Spleen (tissue), 7 donors: ENCODE data around the gene MYH10.

ENCODE experiments used
- POLR2A ChIP-seq, 3 donors: fragments of 450-650 bp; IDR thresholded peaks; one replicate each; pipeline ENCODE4 v1.5.1; 2017; ENCODE audit warnings: antibody characterized with exemption in 3 of 3, mild to moderate bottlenecking in 1 of 3
- TF ChIP-seq, protein P1 (sequence below), 11 experiments: fragments of 200-600 bp in 7 of 11; fragments of 450-650 bp in 4 of 11; sonication (generic) in 4 of 11; IDR thresholded peaks in 8 of 11; conservative IDR thresholded peaks in 3 of 11; 1 replicate in 7 of 11; 2 replicates in 4 of 11; pipeline versions ENCODE4 v1.4.0 to v1.8.0; 2016 to 2021; ENCODE audit warnings: antibody characterized with exemption in 11 of 11, inconsistent platforms in 4 of 11, mild to moderate bottlenecking in 1 of 11
- donor health status: DM: no; HTN: no; CAD: no; lungs with moderate emphysema.
- donor health status: DM: no; HTN: no; CAD: no.
- donor health status: DM: no; HTN: no; CAD: no.

DNA sequence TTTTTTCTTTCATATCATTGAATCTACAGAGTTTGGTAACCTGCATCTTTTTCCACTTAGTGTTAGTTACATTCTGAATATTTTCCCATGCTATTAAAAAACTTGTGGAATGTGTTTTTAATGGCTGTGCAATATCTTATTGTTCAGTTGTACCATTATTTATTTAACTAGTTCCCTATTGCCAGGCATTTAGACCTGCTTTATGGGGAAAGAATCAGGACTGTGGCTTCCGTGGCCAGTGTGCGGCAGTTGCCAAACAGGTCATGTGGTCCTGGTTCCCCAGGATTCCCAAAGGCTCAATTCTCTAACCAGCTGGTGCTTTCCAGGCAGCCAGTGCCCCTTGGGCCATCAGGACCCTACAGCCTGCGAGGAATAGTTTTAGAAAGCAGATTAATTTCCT lies 164.1 kb downstream of the MYH10 start:
- TF ChIP-seq, protein P1, sequence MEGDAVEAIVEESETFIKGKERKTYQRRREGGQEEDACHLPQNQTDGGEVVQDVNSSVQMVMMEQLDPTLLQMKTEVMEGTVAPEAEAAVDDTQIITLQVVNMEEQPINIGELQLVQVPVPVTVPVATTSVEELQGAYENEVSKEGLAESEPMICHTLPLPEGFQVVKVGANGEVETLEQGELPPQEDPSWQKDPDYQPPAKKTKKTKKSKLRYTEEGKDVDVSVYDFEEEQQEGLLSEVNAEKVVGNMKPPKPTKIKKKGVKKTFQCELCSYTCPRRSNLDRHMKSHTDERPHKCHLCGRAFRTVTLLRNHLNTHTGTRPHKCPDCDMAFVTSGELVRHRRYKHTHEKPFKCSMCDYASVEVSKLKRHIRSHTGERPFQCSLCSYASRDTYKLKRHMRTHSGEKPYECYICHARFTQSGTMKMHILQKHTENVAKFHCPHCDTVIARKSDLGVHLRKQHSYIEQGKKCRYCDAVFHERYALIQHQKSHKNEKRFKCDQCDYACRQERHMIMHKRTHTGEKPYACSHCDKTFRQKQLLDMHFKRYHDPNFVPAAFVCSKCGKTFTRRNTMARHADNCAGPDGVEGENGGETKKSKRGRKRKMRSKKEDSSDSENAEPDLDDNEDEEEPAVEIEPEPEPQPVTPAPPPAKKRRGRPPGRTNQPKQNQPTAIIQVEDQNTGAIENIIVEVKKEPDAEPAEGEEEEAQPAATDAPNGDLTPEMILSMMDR (IDR thresholded peaks at IDR 0.05 in 8 of 11, conservative IDR thresholded peaks at IDR 0.05 in 3 of 11): no peak
- TF ChIP-seq POLR2A (IDR thresholded peaks at IDR 0.05): no peak
